Activated CD8-positive, alpha-beta memory T cell treated with anti-CD3 and anti-CD28 coated beads for 1 hour (primary cell): ENCODE results near the gene NMT1.

Experiments
- DNase-seq, 2 donors: peaks; one replicate each; pipeline ENCODE4 v3.0.0-alpha.2; 2020; ENCODE audit warnings: low read depth in 1 of 2; ENCODE audit errors: extremely low read depth in 1 of 2

The NMT1 gene

DNA sequence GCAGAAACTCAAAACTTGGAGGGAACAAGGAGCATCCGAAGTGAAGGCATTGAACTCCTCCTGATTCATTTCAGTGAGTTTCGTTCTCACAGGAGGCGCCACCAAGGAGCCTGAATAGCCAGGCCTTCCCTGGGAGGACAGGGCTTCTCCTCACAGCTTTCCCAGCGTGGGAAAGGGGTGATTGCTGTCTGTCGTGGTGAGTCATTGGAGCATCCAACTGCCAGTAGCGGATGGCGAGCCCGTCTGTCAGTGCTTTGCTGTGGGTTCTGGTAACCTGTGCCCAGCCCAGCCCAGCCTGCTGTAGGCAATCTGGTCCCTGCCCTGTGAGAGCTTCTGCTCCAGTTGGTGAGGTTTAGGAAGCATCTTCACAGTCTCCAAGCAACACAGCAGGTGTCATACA lies 42.9 kb downstream of the NMT1 start:
- no peak for DNase-seq

GRCh38 chr17:45104497-45104896 lies 43.4 kb downstream of the NMT1 start:
- no peak for DNase-seq

DNA sequence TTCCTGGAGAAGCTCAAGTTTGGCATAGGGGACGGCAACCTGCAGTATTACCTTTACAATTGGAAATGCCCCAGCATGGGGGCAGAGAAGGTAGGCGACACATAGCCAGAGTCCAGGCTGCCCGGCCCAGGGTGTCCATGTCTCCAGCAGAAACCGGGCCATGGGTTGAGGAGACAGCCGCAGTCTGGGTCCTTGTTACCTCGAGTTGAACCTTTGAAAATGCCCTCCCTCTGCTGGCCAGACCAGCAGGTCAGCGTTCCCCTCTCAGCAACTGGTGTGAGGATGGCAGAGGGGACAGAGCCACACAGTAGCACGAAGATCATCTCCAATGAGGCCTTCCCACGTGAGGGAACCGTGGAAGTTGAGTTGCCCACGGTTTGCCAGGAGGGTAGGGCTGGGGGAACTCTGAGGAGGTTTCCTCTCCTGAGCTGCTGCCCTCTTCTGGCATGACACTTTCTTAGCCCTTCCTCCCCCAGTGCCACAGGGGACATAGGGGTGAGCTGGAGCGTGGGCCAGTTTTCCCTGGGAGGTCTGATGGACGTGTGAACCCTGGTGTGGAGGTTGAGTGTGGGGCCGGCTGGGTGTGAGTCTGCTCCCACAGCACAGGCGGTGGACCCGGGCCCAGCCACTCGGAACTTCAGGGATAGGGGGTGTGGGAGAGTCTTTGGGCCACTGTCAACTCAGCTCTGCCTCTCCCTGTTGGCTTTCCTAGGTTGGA lies 43.9 kb downstream of the NMT1 start:
- no peak for DNase-seq

GRCh38 chr17:45106096-45106495 lies 45.0 kb downstream of the NMT1 start:
- no peak for DNase-seq

- no peak for DNase-seq
Observed at GRCh38 chr17:45106582-45106981, 45.5 kb downstream of the NMT1 start.

- no peak for DNase-seq
Observed at GRCh38 chr17:45107293-45108010, 46.3 kb downstream of the NMT1 start.

GRCh38 chr17:45108051-45108450 lies 46.9 kb downstream of the NMT1 start:
- no peak for DNase-seq

- no peak for DNase-seq
Observed at GRCh38 chr17:45108595-45109521, 47.7 kb downstream of the NMT1 start.

DNA sequence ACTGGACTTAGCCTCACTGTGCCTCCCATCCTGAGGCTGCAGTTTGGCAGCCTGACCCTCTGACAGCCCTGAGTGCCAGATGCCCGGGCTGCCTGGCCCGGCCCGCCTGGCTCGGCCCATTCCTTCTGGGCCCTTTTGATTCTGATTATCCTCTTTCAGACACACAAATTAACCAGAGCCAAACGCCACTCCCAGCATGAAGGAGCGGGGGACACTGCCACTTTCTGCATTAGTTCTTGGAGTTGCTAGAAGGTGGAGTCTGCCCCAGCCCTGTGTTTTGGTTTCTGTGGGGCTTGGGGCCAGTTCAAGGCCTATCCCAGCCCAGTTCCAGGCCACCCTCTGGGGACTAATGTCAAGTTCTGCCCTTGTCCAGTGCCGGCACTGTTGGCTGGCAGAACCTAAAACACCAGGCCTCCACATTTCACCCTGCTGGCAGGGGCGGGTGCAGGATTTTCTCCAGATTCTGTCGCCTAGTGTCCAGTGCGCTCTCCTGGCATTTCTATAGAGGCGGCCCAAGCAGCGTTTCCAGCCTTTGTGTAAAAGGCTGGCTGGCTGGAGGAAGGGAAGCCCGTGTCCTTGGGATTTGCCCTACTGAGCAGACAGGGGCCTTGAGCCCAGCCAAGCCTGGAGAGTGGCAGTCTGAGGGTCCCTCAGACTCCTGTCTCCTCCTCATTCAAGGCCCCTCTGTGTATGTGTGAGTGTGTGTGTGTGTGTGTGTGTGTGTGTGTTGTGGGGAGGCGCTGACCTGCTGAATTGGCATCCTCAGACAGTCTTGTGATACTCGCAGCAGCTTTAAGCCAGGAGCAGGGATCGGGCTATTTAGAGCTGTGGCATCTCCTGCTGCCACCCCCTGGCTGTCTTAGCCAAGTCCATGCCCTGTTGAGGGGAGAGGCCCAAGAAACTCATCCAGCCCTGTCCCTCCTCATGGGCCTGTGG lies 49.8 kb downstream of the NMT1 start:
- DNase-seq = no peak

DNA sequence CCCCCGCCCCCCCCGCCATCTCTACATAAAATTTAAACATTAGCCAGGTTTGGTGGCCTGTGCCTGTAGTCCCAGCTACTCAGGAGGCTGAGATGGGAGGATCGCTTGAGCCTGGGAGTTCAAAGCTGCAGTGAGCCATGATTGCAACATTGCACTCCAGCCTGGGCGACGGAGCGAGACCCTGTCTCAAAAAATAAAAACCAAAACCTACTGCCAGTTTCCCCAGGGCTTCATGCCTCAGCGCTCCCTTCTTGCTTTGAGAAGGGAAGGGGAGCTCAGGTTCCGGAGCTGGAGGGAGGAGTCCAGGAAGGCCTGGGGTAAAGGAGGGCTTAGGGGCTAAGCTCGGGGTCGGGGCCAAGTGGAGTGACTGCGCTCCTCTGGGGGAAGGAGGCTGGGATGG lies 50.7 kb downstream of the NMT1 start:
- no peak for DNase-seq

DNA sequence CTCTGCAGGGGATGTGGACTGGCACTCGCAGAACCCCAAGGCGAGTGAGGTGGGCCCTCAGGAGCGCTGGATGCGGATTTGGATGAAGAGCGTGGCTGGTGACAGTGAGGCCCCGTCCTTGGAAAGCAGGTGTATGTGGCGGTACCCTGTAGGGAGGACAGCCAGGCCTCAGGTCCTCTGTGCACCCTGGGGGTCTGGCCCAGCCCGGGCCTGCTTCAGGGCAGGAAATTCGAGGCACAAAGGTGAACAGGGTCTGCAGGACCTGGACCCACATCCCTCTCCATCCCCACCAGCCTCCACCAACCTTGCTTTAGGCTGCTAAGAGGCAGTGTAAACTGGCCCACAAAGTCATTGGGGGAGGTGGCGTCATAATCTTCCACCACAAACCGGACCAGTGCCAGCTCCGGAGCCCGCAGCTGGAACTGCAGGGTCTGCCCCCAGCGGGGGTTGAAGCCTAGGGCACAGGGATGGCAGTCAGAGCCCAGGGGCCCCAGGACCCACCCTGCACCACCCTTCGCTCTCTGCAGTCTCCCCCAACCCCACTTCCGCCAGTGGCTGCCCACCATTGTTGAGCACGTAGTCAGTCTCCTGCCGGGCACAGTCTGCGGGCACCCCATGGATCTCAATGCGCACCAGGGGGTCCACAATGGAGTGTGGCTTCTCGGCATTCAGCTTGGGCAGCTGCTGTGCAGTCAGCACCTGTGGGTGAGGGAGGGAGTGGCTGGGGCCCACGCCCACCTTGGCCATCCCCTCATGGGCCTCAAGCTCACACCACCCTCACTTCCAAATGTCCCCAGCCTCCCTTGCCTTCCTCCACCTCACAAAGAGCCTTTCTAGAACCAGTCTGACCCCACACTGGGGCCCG lies 51.7 kb downstream of the NMT1 start:
- DNase-seq = no peak

DNA sequence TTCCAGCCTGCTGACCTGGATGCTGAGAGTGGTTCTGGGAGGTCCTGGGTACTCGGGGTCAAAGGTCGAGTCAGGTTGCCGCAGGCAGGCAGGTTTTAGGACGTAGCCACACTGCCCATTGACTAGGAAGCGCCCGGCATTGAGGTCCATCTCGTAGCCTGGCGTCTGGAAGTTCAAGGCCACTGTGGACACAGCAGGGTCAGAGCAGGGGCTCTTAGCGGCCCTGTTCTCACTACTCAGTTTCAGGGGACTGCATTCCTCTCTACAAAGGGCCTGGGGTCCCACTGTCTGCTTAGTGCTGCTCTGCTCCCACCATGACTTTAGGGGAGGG lies 52.3 kb downstream of the NMT1 start:
- DNase-seq = no peak

GRCh38 chr17:45114117-45114932 lies 53.2 kb downstream of the NMT1 start:
- DNase-seq = no peak

DNA sequence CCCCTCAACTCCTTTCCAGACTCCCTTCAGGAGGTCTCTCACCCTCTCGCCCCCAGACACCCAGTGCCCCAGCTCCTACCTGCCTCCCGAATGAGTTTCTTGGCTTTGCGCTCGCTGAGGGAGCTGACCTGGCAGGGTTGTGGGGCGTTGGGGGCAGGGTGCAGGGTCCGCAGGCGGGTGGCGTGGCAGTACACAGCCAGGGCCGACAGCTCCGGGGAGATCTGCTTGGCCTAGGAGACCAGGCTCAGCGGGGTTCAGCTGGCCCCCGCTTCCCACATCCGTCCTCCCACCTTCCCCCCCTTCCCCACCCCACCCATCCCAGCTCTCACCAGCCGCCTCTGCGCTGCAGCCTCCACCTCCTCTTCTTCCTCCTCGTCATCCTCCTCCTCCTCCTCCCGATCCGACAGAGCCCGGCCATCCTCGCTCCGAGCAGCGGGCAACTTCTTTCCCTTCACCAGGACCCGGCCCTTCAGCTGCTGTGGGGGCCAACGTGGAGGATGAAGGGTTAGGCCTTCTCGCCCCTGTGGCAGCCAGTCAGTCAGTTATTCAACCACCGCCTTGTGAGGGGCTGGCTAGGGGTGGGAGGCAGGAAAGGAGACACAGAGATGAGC lies 54.0 kb downstream of the NMT1 start:
- no peak for DNase-seq

DNA sequence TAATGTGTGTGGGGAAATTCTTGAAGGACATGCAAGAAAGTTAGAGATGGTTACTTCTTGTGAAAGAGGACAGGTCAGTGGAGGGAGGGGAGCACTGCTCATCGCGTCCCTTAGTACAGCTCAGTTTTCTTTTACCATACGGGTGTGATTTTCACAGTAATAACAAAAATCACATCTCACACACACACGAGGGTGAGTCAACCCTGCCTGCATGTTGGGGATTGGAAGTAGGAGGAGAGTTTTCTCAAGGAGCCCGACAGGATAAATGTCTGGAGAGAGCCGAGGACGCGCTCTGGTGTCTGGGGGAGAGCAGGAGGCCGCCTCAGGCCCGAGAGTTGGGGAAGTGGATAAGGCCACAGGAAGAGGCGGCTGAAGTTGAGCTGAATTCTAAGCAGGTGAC lies 54.8 kb downstream of the NMT1 start:
- no peak for DNase-seq

DNA sequence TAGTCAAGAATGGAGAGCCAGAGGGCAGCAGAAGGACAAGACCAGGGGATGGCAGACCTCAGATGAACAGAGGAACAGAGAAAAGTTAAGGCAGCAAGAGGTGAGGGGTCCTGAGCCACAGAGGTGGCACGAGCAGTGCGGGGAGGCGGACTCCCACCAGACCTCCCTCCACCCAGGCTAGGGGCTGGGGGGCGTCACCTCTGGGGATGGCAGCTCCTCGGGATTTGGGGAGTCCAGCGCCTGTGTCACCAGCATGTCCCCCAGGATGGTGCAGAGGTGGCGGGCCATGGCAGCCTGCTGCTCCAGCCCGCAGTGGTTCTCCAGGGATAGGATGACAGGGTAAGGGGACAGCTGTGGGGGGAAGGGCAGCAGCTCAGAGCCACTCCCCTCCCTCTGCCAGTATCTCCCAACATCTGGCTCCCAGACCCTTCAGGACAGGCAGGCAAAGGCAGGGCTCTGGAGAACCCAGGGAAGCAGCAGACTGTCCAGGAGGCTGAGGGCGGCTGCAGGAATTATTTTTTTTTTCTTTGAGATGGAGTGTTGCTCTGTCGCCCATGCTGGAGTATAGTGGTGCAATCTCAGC lies 55.4 kb downstream of the NMT1 start:
- DNase-seq = no peak

GRCh38 chr17:45117334-45117733 lies 56.2 kb downstream of the NMT1 start:
- DNase-seq = no peak
